IMR-90 (cell line): ENCODE data around the gene PLA2G1B.

Experiments
- BHLHE40 ChIP-seq: fragments of 150-350 bp; IDR thresholded peaks from 2 replicates; pipeline ENCODE4 v1.6.1; 2016; ENCODE audit warnings: mild to moderate bottlenecking, low read depth, low read length
- CTCF ChIP-seq: conservative IDR thresholded peaks from 2 replicates; pipeline ENCODE4 v1.5.1; 2012; ENCODE audit warnings: mild to moderate bottlenecking, low read depth, low read length, improper control_type of control experiment
- RAD21 ChIP-seq: IDR thresholded peaks from 2 replicates; pipeline ENCODE4 v1.6.1; 2012; ENCODE audit warnings: low read length, improper control_type of control experiment
- RFX5 ChIP-seq: IDR thresholded peaks from 2 replicates; pipeline ENCODE4 v1.8.0; 2012; ENCODE audit warnings: low read depth, mild to moderate bottlenecking, low read length, moderate library complexity

- TF ChIP-seq CTCF (no peak), RFX5 (no peak), BHLHE40 (no peak), RAD21 (no peak)
These were observed 29.5 kb upstream of the PLA2G1B start for GRCh38 chr12:120357104-120357503.
